Adrenal gland (tissue), 5 donors: Measurements from ENCODE around the gene DNHD1.

ENCODE experiments used
- POLR2A ChIP-seq, 2 donors: fragments of 450-650 bp; IDR thresholded peaks; one replicate each; pipeline ENCODE4 v1.6.1; 2017; ENCODE audit warnings: antibody characterized with exemption in 2 of 2, mild to moderate bottlenecking in 2 of 2, moderate library complexity in 1 of 2
- TF ChIP-seq, protein P1 (sequence below), 6 experiments: fragments of 450-650 bp in 4 of 6; fragments of 200-600 bp in 2 of 6; sonication (generic) in 1 of 6; IDR thresholded peaks; 1 replicate in 5 of 6; 2 replicates in 1 of 6; pipeline versions ENCODE4 v1.5.1 to v1.8.0; 2016 to 2021; ENCODE audit warnings: antibody characterized with exemption in 6 of 6, mild to moderate bottlenecking in 2 of 6, moderate library complexity in 1 of 6
- donor health status: DM: no; HTN: no; CAD: no.

DNA sequence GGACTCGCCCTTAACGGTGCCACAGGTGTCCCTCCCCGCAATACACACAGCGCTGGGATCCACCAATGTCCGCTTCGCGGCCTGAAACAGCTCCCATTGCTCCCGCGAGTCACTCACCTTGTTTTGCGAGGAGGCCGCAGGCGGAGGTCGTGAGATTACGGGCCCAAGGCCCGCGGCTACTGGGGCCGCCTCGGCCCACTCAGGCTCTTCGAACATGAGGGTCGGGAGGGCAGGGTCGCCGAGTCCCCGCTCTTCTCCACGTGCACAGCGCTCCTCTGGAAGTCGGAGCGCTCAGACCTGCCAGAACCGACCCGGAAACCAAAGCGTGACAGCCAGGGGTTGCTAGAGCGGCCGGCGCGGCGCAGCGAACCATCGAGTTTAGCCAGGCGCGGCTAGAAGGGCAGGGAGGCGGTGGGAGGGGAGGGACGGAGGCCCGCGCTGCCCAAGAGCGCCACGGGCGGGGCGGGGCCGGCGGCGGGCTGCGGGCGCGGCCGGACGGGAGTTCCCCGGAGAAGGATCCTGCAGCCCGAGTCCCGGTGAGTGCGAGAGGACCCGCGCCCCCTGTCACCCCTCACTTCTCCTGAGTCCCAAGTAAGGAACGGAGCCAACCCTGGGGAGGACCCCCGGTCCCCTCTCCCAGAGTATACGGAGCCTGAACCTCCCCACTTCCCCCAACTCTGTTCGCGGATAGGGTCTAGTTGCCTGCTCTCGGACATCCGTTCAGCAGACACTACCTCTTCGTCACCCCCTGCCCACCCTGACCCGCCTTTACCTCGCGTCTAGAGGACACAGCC, 106.4 kb downstream of the DNHD1 start, which contains the start of the genes ILK and RRP8:
- TF ChIP-seq, protein P1, sequence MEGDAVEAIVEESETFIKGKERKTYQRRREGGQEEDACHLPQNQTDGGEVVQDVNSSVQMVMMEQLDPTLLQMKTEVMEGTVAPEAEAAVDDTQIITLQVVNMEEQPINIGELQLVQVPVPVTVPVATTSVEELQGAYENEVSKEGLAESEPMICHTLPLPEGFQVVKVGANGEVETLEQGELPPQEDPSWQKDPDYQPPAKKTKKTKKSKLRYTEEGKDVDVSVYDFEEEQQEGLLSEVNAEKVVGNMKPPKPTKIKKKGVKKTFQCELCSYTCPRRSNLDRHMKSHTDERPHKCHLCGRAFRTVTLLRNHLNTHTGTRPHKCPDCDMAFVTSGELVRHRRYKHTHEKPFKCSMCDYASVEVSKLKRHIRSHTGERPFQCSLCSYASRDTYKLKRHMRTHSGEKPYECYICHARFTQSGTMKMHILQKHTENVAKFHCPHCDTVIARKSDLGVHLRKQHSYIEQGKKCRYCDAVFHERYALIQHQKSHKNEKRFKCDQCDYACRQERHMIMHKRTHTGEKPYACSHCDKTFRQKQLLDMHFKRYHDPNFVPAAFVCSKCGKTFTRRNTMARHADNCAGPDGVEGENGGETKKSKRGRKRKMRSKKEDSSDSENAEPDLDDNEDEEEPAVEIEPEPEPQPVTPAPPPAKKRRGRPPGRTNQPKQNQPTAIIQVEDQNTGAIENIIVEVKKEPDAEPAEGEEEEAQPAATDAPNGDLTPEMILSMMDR (IDR thresholded peaks at IDR 0.05): peak in 5 of 6 experiments; percentile 8 to 37 (median 18)
- peak; percentile 69 to 78 for TF ChIP-seq POLR2A (IDR thresholded peaks at IDR 0.05)
